VCaP (cell line): Measurements from ENCODE around the gene SCN2B.

ENCODE experiments used
- H3K27ac ChIP-seq: fragments of 450-650 bp; 2 replicates; pipeline ENCODE4 v1.5.1; 2017
- CTCF ChIP-seq: fragments of 450-650 bp; conservative IDR thresholded peaks from 2 replicates; pipeline ENCODE4 v1.5.1; 2017; ENCODE audit warnings: mild to moderate bottlenecking, moderate library complexity

Gene SCN2B

GRCh38 chr11:118128310-118128709 lies 48.1 kb downstream of the SCN2B start:
- H3K27ac ChIP-seq = no peak overlapping the region
- TF ChIP-seq CTCF = no peak

- no peak for TF ChIP-seq CTCF
- no peak overlapping the region for H3K27ac ChIP-seq
Observed at GRCh38 chr11:118126082-118126838, 50.2 kb downstream of the SCN2B start.

- TF ChIP-seq CTCF = no peak
- H3K27ac ChIP-seq = no peak overlapping the region
Observed at GRCh38 chr11:118124929-118125535, 51.4 kb downstream of the SCN2B start.

- no peak overlapping the region for H3K27ac ChIP-seq
- TF ChIP-seq CTCF = no peak
Observed at GRCh38 chr11:118120793-118121192, 55.6 kb downstream of the SCN2B start.

- no peak for TF ChIP-seq CTCF
- no peak overlapping the region for H3K27ac ChIP-seq
Observed at GRCh38 chr11:118117790-118118601, 58.4 kb downstream of the SCN2B start.

- H3K27ac ChIP-seq = no peak overlapping the region
- TF ChIP-seq CTCF = no peak
Observed at GRCh38 chr11:118115048-118115447, 61.4 kb downstream of the SCN2B start.

- no peak for TF ChIP-seq CTCF
- H3K27ac ChIP-seq = no peak overlapping the region
Observed at GRCh38 chr11:118114266-118114665, 62.2 kb downstream of the SCN2B start.
